GM12878 (cell line): ENCODE results near the gene R3HDM2. TPM values are rescaled to one million over a fixed set of nuclear protein-coding genes. Genes with fewer than 3 reads are reported as not detected.

Experiments
- ATAC-seq: fragments of 200-7000 bp; cut with Tn5 transposase; 3 replicates; pipeline ENCODE4 v1.9.1; 2020; ENCODE audit warnings: mild to moderate bottlenecking, moderate library complexity
- BruUV-seq: library from RNA; stranded (reverse); fragments of 400-500 nt; replicated peaks from 2 replicates; lab custom pipeline; 2021; lab: Mats Ljungman, UMichigan
- CTCF ChIA-PET: fragments of 300-600 bp; sonication (Branson Sonifier 250); formaldehyde crosslinking; extraction: SDS; loops from one replicate; lab custom pipeline; 2021; ENCODE audit warnings: inconsistent platforms; lab: Yijun Ruan, JAX
- POLR2A ChIA-PET: fragments of 350-600 bp; formaldehyde crosslinking; extraction: SDS; loops from one replicate; lab custom pipeline; 2021; ENCODE audit warnings: inconsistent platforms; lab: Charles Lee
- RAD21 ChIA-PET: fragments of 300-600 bp; sonication (Branson Sonifier 250); formaldehyde crosslinking; loops from one replicate; lab custom pipeline; 2023; ENCODE audit warnings: antibody characterized with exemption; ENCODE audit not compliant: unreplicated experiment; lab: Charles Lee
- SMC1A ChIA-PET: fragments of 300-600 bp; sonication (Branson Sonifier 250); formaldehyde crosslinking; loops from one replicate; lab custom pipeline; 2023; ENCODE audit not compliant: unreplicated experiment, uncharacterized antibody; lab: Charles Lee
- DNase-seq: peaks from one replicate; pipeline ENCODE4 v3.0.0-alpha.2; 2011; ENCODE audit warnings: low read depth, low spot score
- FAIRE-seq: peaks from 3 replicates; lab custom pipeline; 2011; peaks lifted over from hg19 to GRCh38; lab: Jason Lieb, UNC
- H2AFZ ChIP-seq: 2 replicates; pipeline ENCODE4 v1.6.0; 2011; ENCODE audit warnings: low read depth, low read length, control low read depth; ENCODE audit not compliant: control insufficient read depth
- H3K27ac ChIP-seq: 2 replicates; pipeline ENCODE4 v1.5.1; 2011; ENCODE audit warnings: control low read depth; ENCODE audit not compliant: control insufficient read depth, insufficient read depth
- H3K27me3 ChIP-seq, 2 experiments: replicated peaks in 1 of 2; 2 replicates each; pipeline versions ENCODE4 v1.6.0 to v1.6.1; 2011; ENCODE audit warnings: low read length in 1 of 2; ENCODE audit not compliant: control insufficient read depth in 2 of 2, insufficient read depth in 2 of 2
- H3K36me3 ChIP-seq, 2 experiments: 2 replicates each; pipeline ENCODE4 v1.5.1; 2011; ENCODE audit warnings: low read length in 1 of 2; ENCODE audit not compliant: control insufficient read depth in 2 of 2, insufficient read depth in 2 of 2
- H3K4me1 ChIP-seq: 2 replicates; pipeline ENCODE4 v1.6.1; 2011; ENCODE audit warnings: mild to moderate bottlenecking, low read length, moderate library complexity, mixed read lengths; ENCODE audit not compliant: control insufficient read depth, insufficient read depth
- H3K4me2 ChIP-seq: 2 replicates; pipeline ENCODE4 v1.6.0; 2011; ENCODE audit warnings: control low read depth; ENCODE audit not compliant: control insufficient read depth, insufficient read depth
- H3K4me3 ChIP-seq: fragments of 200-600 bp; sonication (generic); 2 replicates; pipeline ENCODE4 v1.5.1; 2016
- H3K79me2 ChIP-seq: 2 replicates; pipeline ENCODE4 v1.6.0; 2011; ENCODE audit warnings: low read length; ENCODE audit not compliant: control insufficient read depth, insufficient read depth
- H3K9ac ChIP-seq: 2 replicates; pipeline ENCODE4 v1.8.0; 2011; ENCODE audit warnings: low read length, control low read depth, mixed read lengths; ENCODE audit not compliant: control insufficient read depth, insufficient read depth
- H3K9me3 ChIP-seq: replicated peaks from 3 replicates; pipeline ENCODE4 v1.5.1; 2011; ENCODE audit warnings: mild to moderate bottlenecking, low read length; ENCODE audit not compliant: control insufficient read depth, insufficient read depth
- H4K20me1 ChIP-seq: 2 replicates; pipeline ENCODE4 v1.6.0; 2011; ENCODE audit not compliant: control insufficient read depth, insufficient read depth
- BCLAF1 ChIP-seq: fragments of 450-650 bp; IDR thresholded peaks from 2 replicates; pipeline ENCODE4 v1.6.1; 2017; ENCODE audit warnings: antibody characterized with exemption, mild to moderate bottlenecking, moderate library complexity
- CHD4 ChIP-seq: fragments of 200-600 bp; sonication (generic); IDR thresholded peaks from 2 replicates; pipeline ENCODE4 v1.6.1; 2016; ENCODE audit warnings: mild to moderate bottlenecking
- ELK1 ChIP-seq: IDR thresholded peaks from 2 replicates; pipeline ENCODE4 v1.6.1; 2012; ENCODE audit warnings: low read depth, low read length, improper control_type of control experiment
- IKZF2 ChIP-seq, 2 experiments: fragments of 450-650 bp; IDR thresholded peaks; 2 replicates each; pipeline ENCODE4 v1.6.1; 2017; ENCODE audit warnings: mild to moderate bottlenecking in 2 of 2, moderate library complexity in 2 of 2
- KDM1A ChIP-seq: fragments of 200-600 bp; sonication (generic); IDR thresholded peaks from 2 replicates; pipeline ENCODE4 v1.6.1; 2016; ENCODE audit warnings: borderline replicate concordance
- MTA2 ChIP-seq: fragments of 450-650 bp; IDR thresholded peaks from 2 replicates; pipeline ENCODE4 v1.6.1; 2016; ENCODE audit warnings: low read depth, mild to moderate bottlenecking, moderate library complexity
- NKRF ChIP-seq: fragments of 450-650 bp; conservative IDR thresholded peaks from 2 replicates; pipeline ENCODE4 v1.6.1; 2017; ENCODE audit warnings: mild to moderate bottlenecking, moderate library complexity
- NR2C2 ChIP-seq: IDR thresholded peaks from 2 replicates; pipeline ENCODE4 v1.6.1; 2011; ENCODE audit warnings: borderline replicate concordance, low read depth; ENCODE audit not compliant: control insufficient read depth, insufficient read length
- RB1 ChIP-seq: fragments of 450-650 bp; formaldehyde crosslinking; IDR thresholded peaks from 2 replicates; pipeline ENCODE4 v1.6.1; 2017; ENCODE audit warnings: mild to moderate bottlenecking, borderline replicate concordance
- RBBP5 ChIP-seq: fragments of 200-600 bp; sonication (generic); conservative IDR thresholded peaks from 2 replicates; pipeline ENCODE4 v1.6.1; 2016
- TAF1 ChIP-seq: IDR thresholded peaks from 2 replicates; pipeline ENCODE4 v1.6.1; 2011; ENCODE audit warnings: mild to moderate bottlenecking, low read depth, low read length, borderline replicate concordance
- TARDBP ChIP-seq: IDR thresholded peaks from 2 replicates; pipeline ENCODE4 v1.6.1; 2016; ENCODE audit warnings: borderline replicate concordance
- TBL1XR1 ChIP-seq: IDR thresholded peaks from 2 replicates; pipeline ENCODE4 v1.6.1; 2012; ENCODE audit warnings: low read depth, low read length, improper control_type of control experiment
- TCF3 ChIP-seq: IDR thresholded peaks from 2 replicates; pipeline ENCODE4 v1.6.1; 2012; ENCODE audit warnings: low read depth, mild to moderate bottlenecking, low read length, borderline replicate concordance; ENCODE audit not compliant: insufficient read depth
- WGBS: methylation state at CpG from one replicate; pipeline ENCODE4 v1.1.6; 2016; ENCODE audit warnings: low lambda C conversion rate; ENCODE audit not compliant: insufficient replicate concordance, insufficient coverage; ENCODE audit errors: missing lambda C conversion rate; 5-methylcytosine and 5-hydroxymethylcytosine counted together
- in situ Hi-C: fragments of 300-500 bp; cut with MboI; formaldehyde crosslinking; loops from 9 replicates; pipeline ENCODE4 v1.14.3; 2018; ENCODE audit warnings: mixed read lengths
- intact Hi-C: fragments of 100-400 bp; cut with micrococcal nuclease; formaldehyde crosslinking; loops from one replicate; pipeline ENCODE4 v1.14.2; 2022; ENCODE audit not compliant: unreplicated experiment
- polyA plus RNA-seq, 11 experiments: library from polyadenylated mRNA; depleted of rRNA in 4 of 11; unstranded in 6 of 11; stranded (reverse) in 5 of 11; fragments of >200 nt; fragmentation: Nextera tagmentation in 4 of 11; fragmentation: Illumina TruSeq in 1 of 11; extraction: Ambion mirVana in 4 of 11; extraction: Trizol in 1 of 11; gene quantifications; 1 replicate in 1 of 11; 2 replicates in 10 of 11; pipeline versions ENCODE4 v1.2.1 to v1.2.3, GENCODE V29; 2011 to 2016; ENCODE audit warnings: inconsistent platforms in 2 of 11, missing spikeins in 2 of 11, low read depth in 1 of 11
- total RNA-seq, 4 experiments: library from RNA; depleted of rRNA in 3 of 4; stranded (reverse); fragments of >200 nt in 3 of 4; fragmentation: Illumina TruSeq in 1 of 4; extraction: Trizol in 1 of 4; gene quantifications; 2 replicates each; pipeline versions ENCODE4 v1.2.1 to v1.2.3, GENCODE V29; 2013 to 2021

R3HDM2 gene
- total and polyA plus RNA-seq, 10 of the 15 experiments (the other 5 are each of a cell fraction or from before 2014, with no cell fraction given), result 4.6 to 26.1 (median 11.2) TPM

GRCh38 chr12:57368349-57369095, 62.3 kb downstream of the R3HDM2 start:
- CTCF ChIA-PET, result interaction anchor here (0.7 to 1.7 kb wide), 3 partner anchors 15 to 60 kb away, joined by 3 read pairs; no protein-coding TSS in a partner anchor
- DNase-seq, result no peak
- no peak for FAIRE-seq
- Histone ChIP-seq H3K9ac (no peak overlapping the region), H2AFZ (no peak overlapping the region), H3K4me1 (no peaks in the 10 kb centered on the region), H3K4me3 (no peak overlapping the region), H3K27ac (no peak overlapping the region), H3K4me2 (no peak overlapping the region), H4K20me1 (no peaks in the 10 kb centered on the region), H3K9me3 (no peaks in the 10 kb centered on the region; the same call in 1 of the 3 replicates), H3K27me3 (no peaks in the 10 kb centered on the region), H3K79me2 (no peaks in the 10 kb centered on the region), H3K36me3 (no peaks in the 10 kb centered on the region)
- ATAC-seq, result no peak
- 97% methylated on average over 7 of the region's 7 CpGs for WGBS
- SMC1A ChIA-PET, result interaction anchor here (1.0 kb wide), 1 partner anchor 85 kb away, joined by 3 read pairs; no protein-coding TSS in a partner anchor
- POLR2A ChIA-PET, result no interaction called here
- no TSS peak for BruUV-seq
- TF ChIP-seq BCLAF1 (no peak), MTA2 (no peak), NR2C2 (no peak), TAF1 (no peak), TARDBP (no peak), TBL1XR1 (no peak), TCF3 (no peak), IKZF2 (IDR thresholded peaks at IDR 0.05) (no peak), NKRF (no peak), KDM1A (no peak), RBBP5 (no peak), RB1 (no peak), ELK1 (no peak), CHD4 (no peak)
- in situ Hi-C loops (no loop called here), intact Hi-C loops (no loop called here)
- RAD21 ChIA-PET, result interaction anchor here (0.9 kb wide), 1 partner anchor 87 kb away, joined by 4 read pairs; the partner anchor contains the start of gene INHBE
